Measurements from ENCODE around the gene NF1.
"Not testable (repeated sequence)": the region's sequence is repeated elsewhere in the genome, so short reads cannot be mapped to it uniquely, and the experiment has no call there.

NF1 gene

GRCh38 chr17:31198666-31199065 lies 103.9 kb downstream of the NF1 start:
- H3K23ac ChIP-seq (ENCODE audit: low read depth, low read length, poor library complexity); H4K8ac ChIP-seq (ENCODE audit: low read depth, low read length); H3K27me3 ChIP-seq (ENCODE audit: control insufficient read depth in 3 of 3, insufficient read depth in 3 of 3, low read depth in 1 of 3, low read length in 3 of 3); H2BK12ac ChIP-seq (ENCODE audit: low read length); H3K4me2 ChIP-seq (ENCODE audit: insufficient read depth, low read length, poor library complexity, severe bottlenecking); H3K4me1 ChIP-seq (ENCODE audit: control insufficient read depth in 2 of 2, insufficient read depth in 1 of 2, low read depth in 1 of 2, low read length in 2 of 2); H2BK15ac ChIP-seq (ENCODE audit: low read length); H4K91ac ChIP-seq (ENCODE audit: low read depth, low read length, poor library complexity); H2AK5ac ChIP-seq (ENCODE audit: low read depth, low read length); DNase-seq (ENCODE audit: low spot score); H3K9ac ChIP-seq (ENCODE audit: low read depth, low read length, poor library complexity); H3K4ac ChIP-seq (ENCODE audit: low read length); H2BK120ac ChIP-seq (ENCODE audit: low read depth, low read length); H2BK5ac ChIP-seq (ENCODE audit: low read length); H3K4me3 ChIP-seq (ENCODE audit: low read length in 2 of 2); H3K18ac ChIP-seq (ENCODE audit: low read length); H2AFZ ChIP-seq (ENCODE audit: low read length); H3K14ac ChIP-seq (ENCODE audit: low read length); H3K79me1 ChIP-seq (ENCODE audit: low read depth, low read length); H3K27ac ChIP-seq (replicated peaks; ENCODE audit: low read length); H3K9me3 ChIP-seq (replicated peaks in 1 of 2; ENCODE audit: control insufficient read depth in 2 of 2, insufficient read depth in 1 of 2, low read depth in 1 of 2, low read length in 2 of 2): not testable (repeated sequence)
- no CpG with 5 or more reads among the region's 2 CpGs for WGBS, 2 donors (ENCODE audit: extremely low coverage in 2 of 2, insufficient read length in 2 of 2, insufficient replicate concordance in 1 of 2)
- H3K36me3 ChIP-seq (replicated peaks in 1 of 2; ENCODE audit: control insufficient read depth in 2 of 2, insufficient read depth in 2 of 2, low read length in 2 of 2): peaks cover 2 to 30% of the 10 kb centered on the region in 2 donors

- WGBS, 2 donors (ENCODE audit: extremely low coverage in 2 of 2, insufficient read length in 2 of 2, insufficient replicate concordance in 1 of 2): no CpG with 5 or more reads among the region's 2 CpGs
- no peak overlapping the region for H2AFZ ChIP-seq (ENCODE audit: low read length)
- H2BK15ac ChIP-seq (ENCODE audit: low read length): no peak overlapping the region
- H4K91ac ChIP-seq (ENCODE audit: low read depth, low read length, poor library complexity): no peak overlapping the region
- H3K27me3 ChIP-seq (ENCODE audit: control insufficient read depth in 3 of 3, insufficient read depth in 3 of 3, low read depth in 1 of 3, low read length in 3 of 3): no peaks in the 10 kb centered on the region
- no peak overlapping the region for H3K18ac ChIP-seq (ENCODE audit: low read length)
- H3K4me1 ChIP-seq (ENCODE audit: control insufficient read depth in 2 of 2, insufficient read depth in 1 of 2, low read depth in 1 of 2, low read length in 2 of 2): no peaks in the 10 kb centered on the region
- no peak overlapping the region for H2BK12ac ChIP-seq (ENCODE audit: low read length)
- no peak overlapping the region for H3K4me2 ChIP-seq (ENCODE audit: insufficient read depth, low read length, poor library complexity, severe bottlenecking)
- H4K8ac ChIP-seq (ENCODE audit: low read depth, low read length): no peak overlapping the region
- no peak overlapping the region for H2AK5ac ChIP-seq (ENCODE audit: low read depth, low read length)
- H3K27ac ChIP-seq (replicated peaks; ENCODE audit: low read length): no peak overlapping the region
- no peak overlapping the region for H3K9ac ChIP-seq (ENCODE audit: low read depth, low read length, poor library complexity)
- H2BK5ac ChIP-seq (ENCODE audit: low read length): no peak overlapping the region
- H3K23ac ChIP-seq (ENCODE audit: low read depth, low read length, poor library complexity): no peak overlapping the region
- no peak overlapping the region for H3K4me3 ChIP-seq (ENCODE audit: low read length in 2 of 2)
- H3K4ac ChIP-seq (ENCODE audit: low read length): no peak overlapping the region
- DNase-seq (ENCODE audit: low spot score): no peak
- peaks cover 2 to 30% of the 10 kb centered on the region in 2 donors for H3K36me3 ChIP-seq (replicated peaks in 1 of 2; ENCODE audit: control insufficient read depth in 2 of 2, insufficient read depth in 2 of 2, low read length in 2 of 2)
- no peak overlapping the region for H3K14ac ChIP-seq (ENCODE audit: low read length)
- H3K79me1 ChIP-seq (ENCODE audit: low read depth, low read length): no peaks in the 10 kb centered on the region
- peaks cover 0 to 6% of the 10 kb centered on the region in 2 donors for H3K9me3 ChIP-seq (replicated peaks in 1 of 2; ENCODE audit: control insufficient read depth in 2 of 2, insufficient read depth in 1 of 2, low read depth in 1 of 2, low read length in 2 of 2)
- no peak overlapping the region for H2BK120ac ChIP-seq (ENCODE audit: low read depth, low read length)
Observed at GRCh38 chr17:31200287-31200686, 105.5 kb downstream of the NF1 start.

- Histone ChIP-seq H3K4me3 (ENCODE audit: low read length in 2 of 2) (no peak overlapping the region), H3K4me2 (ENCODE audit: insufficient read depth, low read length, poor library complexity, severe bottlenecking) (no peak overlapping the region), H4K8ac (ENCODE audit: low read depth, low read length) (no peak overlapping the region), H3K14ac (ENCODE audit: low read length) (no peak overlapping the region), H3K4me1 (ENCODE audit: control insufficient read depth in 2 of 2, insufficient read depth in 1 of 2, low read depth in 1 of 2, low read length in 2 of 2) (no peaks in the 10 kb centered on the region), H3K23ac (ENCODE audit: low read depth, low read length, poor library complexity) (no peak overlapping the region), H3K18ac (ENCODE audit: low read length) (no peak overlapping the region), H3K27ac (replicated peaks; ENCODE audit: low read length) (no peak overlapping the region), H3K79me1 (ENCODE audit: low read depth, low read length) (no peaks in the 10 kb centered on the region), H2AFZ (ENCODE audit: low read length) (no peak overlapping the region), H2BK120ac (ENCODE audit: low read depth, low read length) (no peak overlapping the region), H3K36me3 (replicated peaks in 1 of 2; ENCODE audit: control insufficient read depth in 2 of 2, insufficient read depth in 2 of 2, low read length in 2 of 2) (peaks cover 2 to 45% of the 10 kb centered on the region in 2 donors), H3K9ac (ENCODE audit: low read depth, low read length, poor library complexity) (no peak overlapping the region), H2BK5ac (ENCODE audit: low read length) (no peak overlapping the region), H2AK5ac (ENCODE audit: low read depth, low read length) (no peak overlapping the region), H2BK12ac (ENCODE audit: low read length) (no peak overlapping the region), H3K9me3 (replicated peaks in 1 of 2; ENCODE audit: control insufficient read depth in 2 of 2, insufficient read depth in 1 of 2, low read depth in 1 of 2, low read length in 2 of 2) (no peaks in the 10 kb centered on the region), H2BK15ac (ENCODE audit: low read length) (no peak overlapping the region), H3K4ac (ENCODE audit: low read length) (no peak overlapping the region), H4K91ac (ENCODE audit: low read depth, low read length, poor library complexity) (no peak overlapping the region), H3K27me3 (ENCODE audit: control insufficient read depth in 3 of 3, insufficient read depth in 3 of 3, low read depth in 1 of 3, low read length in 3 of 3) (no peaks in the 10 kb centered on the region)
- no peak for DNase-seq (ENCODE audit: low spot score)
Observed at GRCh38 chr17:31202968-31203367, 108.2 kb downstream of the NF1 start.

GRCh38 chr17:31211352-31212012 lies 116.7 kb downstream of the NF1 start:
- Histone ChIP-seq H2BK5ac (ENCODE audit: low read length) (no peak overlapping the region), H3K4me3 (ENCODE audit: low read length in 2 of 2) (no peak overlapping the region), H3K27me3 (ENCODE audit: control insufficient read depth in 3 of 3, insufficient read depth in 3 of 3, low read depth in 1 of 3, low read length in 3 of 3) (no peaks in the 10 kb centered on the region), H2BK12ac (ENCODE audit: low read length) (no peak overlapping the region), H2BK120ac (ENCODE audit: low read depth, low read length) (no peak overlapping the region), H2AFZ (ENCODE audit: low read length) (no peak overlapping the region), H2AK5ac (ENCODE audit: low read depth, low read length) (no peak overlapping the region), H3K79me1 (ENCODE audit: low read depth, low read length) (peaks cover 2% of the 10 kb centered on the region), H3K9me3 (replicated peaks in 1 of 2; ENCODE audit: control insufficient read depth in 2 of 2, insufficient read depth in 1 of 2, low read depth in 1 of 2, low read length in 2 of 2) (no peaks in the 10 kb centered on the region), H3K27ac (replicated peaks; ENCODE audit: low read length) (no peak overlapping the region), H3K36me3 (replicated peaks in 1 of 2; ENCODE audit: control insufficient read depth in 2 of 2, insufficient read depth in 2 of 2, low read length in 2 of 2) (peaks cover 9 to 62% of the 10 kb centered on the region in 2 donors), H3K4ac (ENCODE audit: low read length) (no peak overlapping the region), H3K4me2 (ENCODE audit: insufficient read depth, low read length, poor library complexity, severe bottlenecking) (no peak overlapping the region), H4K8ac (ENCODE audit: low read depth, low read length) (no peak overlapping the region), H3K23ac (ENCODE audit: low read depth, low read length, poor library complexity) (no peak overlapping the region), H4K91ac (ENCODE audit: low read depth, low read length, poor library complexity) (no peak overlapping the region), H2BK15ac (ENCODE audit: low read length) (no peak overlapping the region), H3K18ac (ENCODE audit: low read length) (no peak overlapping the region), H3K14ac (ENCODE audit: low read length) (no peak overlapping the region), H3K4me1 (ENCODE audit: control insufficient read depth in 2 of 2, insufficient read depth in 1 of 2, low read depth in 1 of 2, low read length in 2 of 2) (no peaks in the 10 kb centered on the region), H3K9ac (ENCODE audit: low read depth, low read length, poor library complexity) (no peak overlapping the region)
- DNase-seq (ENCODE audit: low spot score): no peak
